ENCODE results near the gene CCR4.

The CCR4 gene

DNA sequence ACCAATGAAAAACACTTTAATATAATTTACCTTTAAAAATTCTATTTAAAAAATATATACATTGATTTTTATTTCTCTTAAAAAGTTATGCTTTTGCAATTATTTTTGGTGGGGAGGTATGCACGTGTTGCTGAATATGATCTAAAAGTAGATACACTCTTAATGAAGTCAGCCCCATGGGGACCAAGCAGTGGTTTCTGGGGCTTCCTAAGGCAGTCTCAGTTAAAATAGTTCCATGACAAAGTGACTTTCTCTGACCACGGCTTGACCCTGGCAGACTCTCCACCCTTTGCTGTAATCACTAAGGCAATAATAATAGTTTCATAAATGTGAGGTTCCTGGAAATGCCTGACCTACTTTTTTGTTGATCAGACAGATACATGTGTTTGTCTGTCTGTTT lies 50.4 kb downstream of the CCR4 start:
- no peak overlapping the region for H3K9ac ChIP-seq (ENCODE audit: low read length)

DNA sequence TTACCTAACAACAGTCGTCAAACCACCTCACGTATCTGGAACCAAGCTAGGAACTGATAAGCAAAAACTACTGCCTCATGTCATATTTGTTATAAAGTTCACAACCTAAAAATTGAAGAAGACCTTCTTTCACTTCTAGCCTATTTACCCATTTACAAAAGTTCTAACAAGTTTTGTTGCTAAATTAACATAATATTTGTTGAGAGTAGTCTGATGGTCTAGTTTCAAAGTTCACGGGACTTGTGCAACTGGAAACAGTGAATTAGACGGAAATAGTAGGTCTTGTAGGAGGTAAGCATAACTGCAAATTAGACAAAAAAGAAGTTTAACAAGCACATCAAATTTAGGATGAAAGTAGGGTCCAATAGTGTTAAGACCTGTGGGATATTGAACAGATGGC lies 51.9 kb downstream of the CCR4 start:
- H3K18ac ChIP-seq (ENCODE audit: low read length) = no peak overlapping the region
- H3K9me3 ChIP-seq (ENCODE audit: insufficient read depth, low read depth, low read length) = no peaks in the 10 kb centered on the region
- H3K27me3 ChIP-seq (ENCODE audit: insufficient read depth, low read length) = no peaks in the 10 kb centered on the region
- H3K36me3 ChIP-seq (ENCODE audit: control insufficient read depth in 1 of 2, insufficient read depth in 2 of 2, low read length in 2 of 2) = no peaks in the 10 kb centered on the region
- H2BK12ac ChIP-seq (ENCODE audit: low read length) = no peak overlapping the region
- peaks cover 1 to 3% of the 10 kb centered on the region in 2 experiments for H3K4me1 ChIP-seq (ENCODE audit: control insufficient read depth in 1 of 2, insufficient read depth in 2 of 2, low read length in 2 of 2)
- no peaks in the 10 kb centered on the region for H3K79me1 ChIP-seq (ENCODE audit: low read length)
- H2AK5ac ChIP-seq (ENCODE audit: low read length) = no peak overlapping the region
- H3K4ac ChIP-seq (ENCODE audit: low read depth, low read length) = no peak overlapping the region
- WGBS (ENCODE audit: extremely low coverage, insufficient coverage, insufficient read length) = no CpG with 5 or more reads among the region's 4 CpGs
- H4K8ac ChIP-seq (ENCODE audit: low read depth, low read length) = no peak overlapping the region
- no peaks in the 10 kb centered on the region for H3K79me2 ChIP-seq (ENCODE audit: control insufficient read depth, insufficient read depth, low read length, poor library complexity)
- H3K27ac ChIP-seq (ENCODE audit: low read depth, low read length) = no peak overlapping the region
- no peak overlapping the region for H3K9ac ChIP-seq (ENCODE audit: low read length)
- DNase-seq = no peak
- no peak overlapping the region for H2BK120ac ChIP-seq (ENCODE audit: insufficient read depth, low read length, poor library complexity)
- no peak overlapping the region for H3K4me2 ChIP-seq (ENCODE audit: low read length)
- no peak overlapping the region for H2BK5ac ChIP-seq (ENCODE audit: low read depth, low read length, poor library complexity)
- no peak overlapping the region for H3K23ac ChIP-seq (ENCODE audit: low read length)
- no peak overlapping the region for H4K91ac ChIP-seq (ENCODE audit: low read depth, low read length)
- H3K14ac ChIP-seq (ENCODE audit: low read length) = no peak overlapping the region
- no peak overlapping the region for H3K4me3 ChIP-seq (ENCODE audit: low read depth, low read length)
- no peak overlapping the region for H2AFZ ChIP-seq (ENCODE audit: insufficient read depth, low read length, poor library complexity)
- no peak overlapping the region for H4K12ac ChIP-seq (ENCODE audit: low read depth, low read length)

More for the DNA sequence above, 50.4 kb downstream of the CCR4 start:
- no peak overlapping the region for H3K4me3 ChIP-seq (ENCODE audit: low read depth, low read length)
- H2BK120ac ChIP-seq (ENCODE audit: insufficient read depth, low read length, poor library complexity) = no peak overlapping the region
- H3K4me2 ChIP-seq (ENCODE audit: low read length) = no peak overlapping the region
- H3K36me3 ChIP-seq (ENCODE audit: control insufficient read depth in 1 of 2, insufficient read depth in 2 of 2, low read length in 2 of 2) = peaks cover 0 to 2% of the 10 kb centered on the region in 2 experiments
- no peak for DNase-seq
- H4K8ac ChIP-seq (ENCODE audit: low read depth, low read length) = no peak overlapping the region
- H3K79me2 ChIP-seq (ENCODE audit: control insufficient read depth, insufficient read depth, low read length, poor library complexity) = no peaks in the 10 kb centered on the region
- no peaks in the 10 kb centered on the region for H3K9me3 ChIP-seq (ENCODE audit: insufficient read depth, low read depth, low read length)
- H2AFZ ChIP-seq (ENCODE audit: insufficient read depth, low read length, poor library complexity) = no peak overlapping the region
- H3K14ac ChIP-seq (ENCODE audit: low read length) = no peak overlapping the region
- H3K79me1 ChIP-seq (ENCODE audit: low read length) = no peaks in the 10 kb centered on the region
- H2AK5ac ChIP-seq (ENCODE audit: low read length) = no peak overlapping the region
- no peak overlapping the region for H3K23ac ChIP-seq (ENCODE audit: low read length)
- H3K18ac ChIP-seq (ENCODE audit: low read length) = no peak overlapping the region
- H3K4ac ChIP-seq (ENCODE audit: low read depth, low read length) = no peak overlapping the region
- H4K12ac ChIP-seq (ENCODE audit: low read depth, low read length) = no peak overlapping the region
- no peak overlapping the region for H2BK5ac ChIP-seq (ENCODE audit: low read depth, low read length, poor library complexity)
- peaks cover 0 to 1% of the 10 kb centered on the region in 2 experiments for H3K4me1 ChIP-seq (ENCODE audit: control insufficient read depth in 1 of 2, insufficient read depth in 2 of 2, low read length in 2 of 2)
- no peak overlapping the region for H4K91ac ChIP-seq (ENCODE audit: low read depth, low read length)
- WGBS (ENCODE audit: extremely low coverage, insufficient coverage, insufficient read length) = no CpG with 5 or more reads among the region's 2 CpGs
- H3K27me3 ChIP-seq (ENCODE audit: insufficient read depth, low read length) = no peaks in the 10 kb centered on the region
- no peak overlapping the region for H2BK12ac ChIP-seq (ENCODE audit: low read length)
- H3K27ac ChIP-seq (ENCODE audit: low read depth, low read length) = no peak overlapping the region

DNA sequence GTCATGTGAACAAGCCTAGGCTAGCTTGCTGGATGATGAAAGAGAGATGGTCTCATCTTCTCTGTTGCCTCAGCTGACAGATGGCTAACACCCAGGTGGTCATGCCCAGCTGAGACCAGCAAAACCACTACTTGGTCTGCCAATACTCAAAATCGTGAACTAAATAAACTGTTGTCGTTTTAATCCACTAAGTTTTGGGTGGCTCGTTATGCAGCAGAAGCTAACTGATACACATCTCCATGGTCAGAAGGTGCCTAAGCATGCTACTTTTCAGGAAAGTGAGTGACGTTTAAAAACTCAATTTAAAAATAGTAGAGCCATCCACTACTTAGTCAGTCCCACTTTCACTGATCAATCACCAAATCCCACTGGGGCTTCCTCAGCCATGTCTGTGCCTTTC lies 52.8 kb downstream of the CCR4 start:
- Histone ChIP-seq H3K23ac (ENCODE audit: low read length) (no peak overlapping the region), H3K9me3 (ENCODE audit: insufficient read depth, low read depth, low read length) (no peaks in the 10 kb centered on the region), H2BK5ac (ENCODE audit: low read depth, low read length, poor library complexity) (no peak overlapping the region), H3K36me3 (ENCODE audit: control insufficient read depth in 1 of 2, insufficient read depth in 2 of 2, low read length in 2 of 2) (no peaks in the 10 kb centered on the region), H3K4me2 (ENCODE audit: low read length) (no peak overlapping the region), H2AFZ (ENCODE audit: insufficient read depth, low read length, poor library complexity) (no peak overlapping the region), H2BK120ac (ENCODE audit: insufficient read depth, low read length, poor library complexity) (no peak overlapping the region), H2BK12ac (ENCODE audit: low read length) (no peak overlapping the region), H2AK5ac (ENCODE audit: low read length) (no peak overlapping the region), H4K91ac (ENCODE audit: low read depth, low read length) (no peak overlapping the region), H3K4ac (ENCODE audit: low read depth, low read length) (no peak overlapping the region), H3K79me1 (ENCODE audit: low read length) (no peaks in the 10 kb centered on the region), H4K12ac (ENCODE audit: low read depth, low read length) (no peak overlapping the region), H3K4me3 (ENCODE audit: low read depth, low read length) (no peak overlapping the region), H3K27ac (ENCODE audit: low read depth, low read length) (no peak overlapping the region), H4K8ac (ENCODE audit: low read depth, low read length) (no peak overlapping the region), H3K18ac (ENCODE audit: low read length) (no peak overlapping the region), H3K9ac (ENCODE audit: low read length) (no peak overlapping the region), H3K4me1 (ENCODE audit: control insufficient read depth in 1 of 2, insufficient read depth in 2 of 2, low read length in 2 of 2) (peaks cover 5 to 6% of the 10 kb centered on the region in 2 experiments), H3K79me2 (ENCODE audit: control insufficient read depth, insufficient read depth, low read length, poor library complexity) (no peaks in the 10 kb centered on the region), H3K14ac (ENCODE audit: low read length) (no peak overlapping the region), H3K27me3 (ENCODE audit: insufficient read depth, low read length) (no peaks in the 10 kb centered on the region)
- no peak for DNase-seq
- WGBS (ENCODE audit: extremely low coverage, insufficient coverage, insufficient read length) = no CpG with 5 or more reads among the region's 4 CpGs

DNA sequence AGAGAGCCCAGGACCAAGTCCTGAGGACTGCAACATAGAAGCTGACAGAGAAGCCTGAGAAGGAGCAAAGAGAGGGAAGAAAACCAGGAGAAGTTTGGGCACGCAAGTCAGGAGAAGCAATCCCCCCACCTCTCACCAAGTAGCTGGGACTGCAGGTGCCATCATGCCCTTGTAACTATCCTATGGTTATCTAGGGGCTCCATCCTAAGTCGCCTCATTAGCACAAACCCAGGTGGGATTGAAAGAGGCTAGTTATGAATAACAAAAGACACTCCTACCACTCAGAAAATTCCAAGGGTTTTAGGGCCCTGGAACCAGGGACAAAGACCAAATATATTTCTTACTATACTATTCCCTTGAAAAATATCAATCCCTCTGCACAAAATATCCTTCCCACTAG lies 53.5 kb downstream of the CCR4 start:
- no peak overlapping the region for H3K4me2 ChIP-seq (ENCODE audit: low read length)
- H3K4me3 ChIP-seq (ENCODE audit: low read depth, low read length) = no peak overlapping the region

More for the DNA sequence above, 53.5 kb downstream of the CCR4 start:
- no CpG with 5 or more reads among the region's 2 CpGs for WGBS (ENCODE audit: extremely low coverage, insufficient coverage, insufficient read length)
- no peak overlapping the region for H4K91ac ChIP-seq (ENCODE audit: low read depth, low read length)
- no peak overlapping the region for H2BK5ac ChIP-seq (ENCODE audit: low read depth, low read length, poor library complexity)
- no peak overlapping the region for H2BK12ac ChIP-seq (ENCODE audit: low read length)
- no peak for DNase-seq
- H3K27me3 ChIP-seq (ENCODE audit: insufficient read depth, low read length) = no peaks in the 10 kb centered on the region
- H3K9ac ChIP-seq (ENCODE audit: low read length) = no peak overlapping the region
- no peak overlapping the region for H2AFZ ChIP-seq (ENCODE audit: insufficient read depth, low read length, poor library complexity)
- no peak overlapping the region for H4K8ac ChIP-seq (ENCODE audit: low read depth, low read length)
- H3K23ac ChIP-seq (ENCODE audit: low read length) = no peak overlapping the region
- H2AK5ac ChIP-seq (ENCODE audit: low read length) = no peak overlapping the region
- no peaks in the 10 kb centered on the region for H3K36me3 ChIP-seq (ENCODE audit: control insufficient read depth in 1 of 2, insufficient read depth in 2 of 2, low read length in 2 of 2)
- H2BK120ac ChIP-seq (ENCODE audit: insufficient read depth, low read length, poor library complexity) = no peak overlapping the region
- H3K79me2 ChIP-seq (ENCODE audit: control insufficient read depth, insufficient read depth, low read length, poor library complexity) = no peaks in the 10 kb centered on the region
- no peak overlapping the region for H3K18ac ChIP-seq (ENCODE audit: low read length)
- H3K4me1 ChIP-seq (ENCODE audit: control insufficient read depth in 1 of 2, insufficient read depth in 2 of 2, low read length in 2 of 2) = peaks cover 5 to 6% of the 10 kb centered on the region in 2 experiments
- H3K79me1 ChIP-seq (ENCODE audit: low read length) = no peaks in the 10 kb centered on the region
- no peak overlapping the region for H4K12ac ChIP-seq (ENCODE audit: low read depth, low read length)
- no peak overlapping the region for H3K4ac ChIP-seq (ENCODE audit: low read depth, low read length)
- H3K27ac ChIP-seq (ENCODE audit: low read depth, low read length) = no peak overlapping the region
- no peak overlapping the region for H3K14ac ChIP-seq (ENCODE audit: low read length)
- no peaks in the 10 kb centered on the region for H3K9me3 ChIP-seq (ENCODE audit: insufficient read depth, low read depth, low read length)

Measured in trophoblast cell (in vitro differentiated cells and primary cell).